Hematopoietic multipotent progenitor cell treated with erythropoietin and hydrocortisone succinate and interleukin-3 and kit ligand, for 15 days (in vitro differentiated cells): ENCODE results near the gene NPPB.

ENCODE experiments used
- DNase-seq: peaks from one replicate; pipeline ENCODE4 v3.0.0-alpha.2; 2015; ENCODE audit warnings: low spot score

Gene NPPB

DNA sequence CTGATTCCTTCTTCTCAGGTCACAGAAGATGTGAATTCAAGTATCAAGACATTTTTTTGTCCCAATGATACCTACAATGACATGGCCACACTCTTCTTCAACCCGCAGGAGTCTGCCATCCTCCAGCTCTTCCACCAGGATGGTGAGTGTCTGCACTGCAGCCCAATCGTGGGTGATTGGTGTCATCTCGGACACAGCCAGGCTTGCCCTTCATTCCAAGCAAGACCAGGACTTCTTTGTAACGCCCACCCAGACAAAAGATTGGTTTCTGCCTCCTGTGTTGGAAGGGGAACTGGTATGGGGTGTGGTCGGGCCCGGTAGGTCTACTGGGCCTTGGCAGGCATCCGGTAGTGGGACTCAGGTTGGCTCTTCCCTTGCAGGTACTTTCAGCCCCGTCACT, 25.2 kb downstream of the NPPB start:
- DNase-seq = no peak

DNA sequence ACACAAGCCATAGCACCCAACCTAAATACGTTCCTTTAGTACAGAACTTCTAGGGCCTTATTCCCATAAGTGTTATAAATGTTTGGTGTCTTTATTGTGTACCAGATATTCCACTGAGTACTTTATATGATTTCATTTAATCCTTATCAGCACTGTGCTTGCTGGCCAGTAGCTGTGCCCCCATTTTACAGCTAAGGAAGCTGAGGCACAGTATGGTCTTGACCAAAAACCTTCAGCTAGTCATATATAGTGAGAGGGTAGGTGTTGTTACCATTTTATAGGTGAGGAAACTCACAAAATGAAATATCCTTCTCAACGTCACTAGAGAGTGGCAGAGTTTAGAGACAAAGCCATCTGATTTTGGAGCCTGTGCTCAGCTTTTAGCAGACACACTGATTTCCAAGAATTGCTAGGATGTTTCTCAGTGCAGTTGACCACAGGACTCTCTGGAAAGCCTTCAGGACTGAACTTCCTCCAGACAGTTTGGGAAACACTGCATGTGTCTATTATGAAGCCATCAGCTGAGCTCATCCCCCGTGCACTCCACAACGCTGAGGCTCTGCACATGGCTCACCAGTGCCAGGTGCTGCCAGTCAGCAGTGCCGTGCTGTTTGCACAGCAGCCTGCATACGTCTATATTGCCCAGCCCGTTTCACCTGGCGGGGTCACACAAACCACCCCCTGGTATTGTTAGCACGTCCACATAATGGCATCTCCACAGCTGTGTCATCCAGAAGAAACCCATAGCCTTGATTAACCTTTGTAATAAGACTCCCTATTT, 26.6 kb downstream of the NPPB start:
- DNase-seq = no peak

DNA sequence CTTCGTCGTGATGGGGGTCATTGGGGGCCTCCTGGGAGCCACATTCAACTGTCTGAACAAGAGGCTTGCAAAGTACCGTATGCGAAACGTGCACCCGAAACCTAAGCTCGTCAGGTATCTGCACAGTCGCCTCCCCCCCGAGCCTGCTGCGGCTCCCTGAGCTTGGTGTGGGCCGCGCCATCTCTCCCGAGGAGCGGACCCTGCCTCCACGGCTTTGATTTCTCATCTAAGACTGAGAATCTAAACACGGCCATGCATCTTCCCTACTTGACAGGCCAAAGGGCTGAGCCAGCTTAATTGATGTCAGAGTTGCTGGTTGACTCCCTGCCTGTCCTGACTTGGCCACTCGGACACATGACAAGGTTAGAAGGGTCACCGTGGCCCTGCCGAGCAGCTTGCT, 30.2 kb downstream of the NPPB start:
- DNase-seq = no peak

DNA sequence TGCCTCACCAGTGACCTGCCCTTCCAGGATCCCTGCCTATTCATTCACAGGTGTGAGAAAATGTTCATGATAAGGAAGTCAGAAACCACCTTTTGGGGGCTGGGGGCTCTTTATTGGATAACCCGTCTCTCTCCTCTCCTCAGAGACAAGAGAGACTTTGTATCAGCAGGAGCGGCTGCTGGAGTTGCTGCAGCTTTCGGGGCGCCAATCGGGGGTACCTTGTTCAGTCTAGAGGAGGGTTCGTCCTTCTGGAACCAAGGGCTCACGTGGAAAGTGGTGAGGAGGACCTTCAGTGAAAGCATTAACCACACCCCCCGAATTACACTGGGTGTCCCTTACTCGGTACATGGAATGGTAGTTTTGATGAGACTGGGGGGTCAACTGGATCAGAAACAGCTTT, 31.8 kb downstream of the NPPB start:
- DNase-seq = no peak

GRCh38 chr1:11825131-11825530, 33.6 kb downstream of the NPPB start:
- DNase-seq = no peak

- no peak for DNase-seq
These were observed 35.2 kb downstream of the NPPB start for GRCh38 chr1:11823366-11824137.

DNA sequence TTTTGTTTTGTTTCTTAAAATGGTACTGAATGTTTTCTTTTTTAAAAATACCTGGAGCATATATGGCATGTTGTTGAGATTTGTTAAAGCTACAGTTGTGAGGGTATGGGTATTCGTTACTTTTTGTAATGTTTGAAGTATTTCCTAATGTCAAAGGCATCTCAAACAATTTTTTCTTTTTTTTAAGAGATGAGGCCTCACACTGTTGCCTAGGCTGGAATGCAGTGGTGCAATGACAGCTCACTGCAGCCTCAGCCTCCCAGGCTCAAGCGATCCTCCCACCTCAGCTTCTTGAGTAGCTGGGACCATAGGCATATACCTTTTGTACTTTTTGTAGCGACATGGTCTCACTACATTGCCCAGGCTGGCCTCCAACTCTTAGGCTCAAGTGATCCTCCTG, 36.7 kb downstream of the NPPB start:
- no peak for DNase-seq

DNA sequence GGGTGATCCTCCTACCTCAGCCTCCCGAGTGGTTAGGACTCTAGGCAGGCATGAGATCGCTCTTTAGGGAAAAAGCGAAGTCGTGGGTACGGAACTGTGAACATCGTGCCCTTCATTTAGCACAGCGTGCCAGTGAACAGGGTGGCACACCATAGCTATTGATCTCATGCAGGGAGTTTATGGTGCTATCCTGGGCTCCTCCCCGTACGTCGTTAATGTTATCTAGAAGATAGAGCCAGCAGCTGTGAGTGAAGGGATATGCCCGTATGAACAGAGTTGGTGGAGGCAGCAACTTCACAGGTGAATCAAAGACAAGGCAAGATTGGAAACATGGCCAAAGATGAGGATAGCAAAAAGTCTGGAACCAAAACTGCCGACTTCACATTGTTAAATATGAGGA, 41.6 kb downstream of the NPPB start:
- DNase-seq = no peak

DNA sequence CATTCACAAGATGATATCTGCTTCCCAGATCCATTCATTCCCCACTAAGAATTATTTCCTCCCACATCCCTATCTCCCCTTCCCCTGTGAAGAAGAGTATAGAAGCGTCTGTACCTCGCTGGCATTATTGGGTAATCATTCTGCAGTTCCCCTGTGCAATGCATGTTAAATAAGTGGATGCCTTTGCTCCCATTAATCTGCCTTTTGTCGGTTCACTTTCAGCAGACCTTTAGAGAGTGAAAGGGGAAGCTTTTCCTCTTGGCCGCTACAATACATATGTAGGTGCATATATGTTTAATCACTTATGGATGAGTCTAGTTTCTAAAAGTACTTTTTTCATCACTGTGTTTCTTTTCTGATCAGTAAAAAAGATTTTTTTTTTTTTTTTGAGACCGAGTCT, 45.7 kb downstream of the NPPB start:
- no peak for DNase-seq
